Smooth muscle cell of the coronary artery (primary cell): ENCODE results near the gene KLHL1. TPM values are rescaled to one million over a fixed set of nuclear protein-coding genes. Genes with fewer than 3 reads are reported as not detected.

ENCODE experiments used
- total RNA-seq: library from RNA; depleted of rRNA; stranded (reverse); fragments of >200 nt; gene quantifications from 2 replicates; pipeline ENCODE4 v1.2.3, GENCODE V29; 2014; ENCODE audit warnings: low replicate concordance

Gene KLHL1
- not detected in 2 replicates for total RNA-seq

GRCh38 chr13:70108356-70109105, at the start of gene KLHL1:
KLHL1 (minus strand) TSS chr13:70108452; CDS start chr13:70107699, 753 bp downstream.

GRCh38 chr13:70107498-70108281, 562 bp downstream of the KLHL1 start, which contains the start of gene ATXN8OS:
ATXN8OS (plus strand) TSS chr13:70107826.

Other genes starting within 250 kb of the KLHL1 start
- gene ATXN8OS, start 626 bp downstream of the KLHL1 start, total RNA-seq = not detected in 2 replicates